ENCODE data around the gene MORN1.
A peak's percentile ranks its signal among the peaks of the same experiment; 100 is the strongest.

Gene MORN1

GRCh38 chr1:2415801-2416208 lies 24.5 kb upstream of the MORN1 start:
- no peak overlapping the region; the same call in 1 of the 2 replicates for H3K4me2 ChIP-seq (ENCODE audit: low read length)

DNA sequence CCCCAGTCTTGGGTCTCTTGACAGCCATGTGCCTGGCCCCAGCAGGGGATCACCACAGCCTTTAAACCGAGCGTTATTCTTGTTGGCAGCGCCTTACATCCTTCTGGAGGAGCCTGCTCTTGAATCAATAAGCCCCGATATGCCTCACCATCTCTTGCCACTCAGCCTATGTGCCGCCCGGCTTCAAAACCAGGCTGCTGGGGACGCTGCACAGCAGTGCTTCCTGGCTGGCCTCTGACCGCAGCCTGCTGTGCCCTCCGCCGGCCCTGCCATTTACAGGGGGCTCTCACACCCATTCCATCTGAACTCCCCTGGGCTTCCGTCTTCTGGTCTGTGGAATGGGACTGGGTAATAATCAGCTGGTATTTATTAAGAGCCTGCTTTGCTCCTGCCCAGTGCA lies 24.0 kb upstream of the MORN1 start:
- no peaks in the 10 kb centered on the region for H3K9me2 ChIP-seq (ENCODE audit: low read depth, low read length)
- no peaks in the 10 kb centered on the region for H3K9me3 ChIP-seq (ENCODE audit: low read length)
- TF ChIP-seq, protein P1, sequence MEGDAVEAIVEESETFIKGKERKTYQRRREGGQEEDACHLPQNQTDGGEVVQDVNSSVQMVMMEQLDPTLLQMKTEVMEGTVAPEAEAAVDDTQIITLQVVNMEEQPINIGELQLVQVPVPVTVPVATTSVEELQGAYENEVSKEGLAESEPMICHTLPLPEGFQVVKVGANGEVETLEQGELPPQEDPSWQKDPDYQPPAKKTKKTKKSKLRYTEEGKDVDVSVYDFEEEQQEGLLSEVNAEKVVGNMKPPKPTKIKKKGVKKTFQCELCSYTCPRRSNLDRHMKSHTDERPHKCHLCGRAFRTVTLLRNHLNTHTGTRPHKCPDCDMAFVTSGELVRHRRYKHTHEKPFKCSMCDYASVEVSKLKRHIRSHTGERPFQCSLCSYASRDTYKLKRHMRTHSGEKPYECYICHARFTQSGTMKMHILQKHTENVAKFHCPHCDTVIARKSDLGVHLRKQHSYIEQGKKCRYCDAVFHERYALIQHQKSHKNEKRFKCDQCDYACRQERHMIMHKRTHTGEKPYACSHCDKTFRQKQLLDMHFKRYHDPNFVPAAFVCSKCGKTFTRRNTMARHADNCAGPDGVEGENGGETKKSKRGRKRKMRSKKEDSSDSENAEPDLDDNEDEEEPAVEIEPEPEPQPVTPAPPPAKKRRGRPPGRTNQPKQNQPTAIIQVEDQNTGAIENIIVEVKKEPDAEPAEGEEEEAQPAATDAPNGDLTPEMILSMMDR (IDR thresholded peaks at IDR 0.05; ENCODE audit: low read length) = no peak
- no peak for TF ChIP-seq EZH2 (IDR thresholded peaks at IDR 0.05; ENCODE audit: borderline replicate concordance, low read length)
- H3K79me2 ChIP-seq (ENCODE audit: insufficient read depth, low read length) = no peaks in the 10 kb centered on the region
- no peaks in the 10 kb centered on the region for H3K36me3 ChIP-seq (ENCODE audit: insufficient read depth, low read length)
- no peak overlapping the region for H2AFZ ChIP-seq (ENCODE audit: low read length)
- H3K27me3 ChIP-seq (ENCODE audit: insufficient read depth, low read length) = no peaks in the 10 kb centered on the region; the same call in 1 of the 2 replicates
- no peak overlapping the region; the same call in 1 of the 2 replicates for H3K4me2 ChIP-seq (ENCODE audit: low read length)
- H3K4me3 ChIP-seq (ENCODE audit: low read depth, low read length, poor library complexity, severe bottlenecking) = no peak overlapping the region
- H3K9ac ChIP-seq (ENCODE audit: low read length) = no peak overlapping the region
- no peak overlapping the region for H3K27ac ChIP-seq (ENCODE audit: low read depth, low read length, poor library complexity, severe bottlenecking)
- peaks cover 37% of the 10 kb centered on the region for H3K4me1 ChIP-seq (ENCODE audit: insufficient read depth, low read length, severe bottlenecking)
- H3F3A ChIP-seq (ENCODE audit: insufficient read depth, low read length) = no peaks in the 10 kb centered on the region
- no peaks in the 10 kb centered on the region for H4K20me1 ChIP-seq (ENCODE audit: insufficient read depth, low read length)

More at GRCh38 chr1:2415801-2416208, 24.5 kb upstream of the MORN1 start:
- Histone ChIP-seq H3K27ac (ENCODE audit: low read depth, low read length, poor library complexity, severe bottlenecking) (no peak overlapping the region), H3K9ac (ENCODE audit: low read length) (no peak overlapping the region), H3K27me3 (ENCODE audit: insufficient read depth, low read length) (no peaks in the 10 kb centered on the region; the same call in 1 of the 2 replicates), H3K9me2 (ENCODE audit: low read depth, low read length) (no peaks in the 10 kb centered on the region), H4K20me1 (ENCODE audit: insufficient read depth, low read length) (no peaks in the 10 kb centered on the region), H3K9me3 (ENCODE audit: low read length) (no peaks in the 10 kb centered on the region), H3K36me3 (ENCODE audit: insufficient read depth, low read length) (no peaks in the 10 kb centered on the region), H3F3A (ENCODE audit: insufficient read depth, low read length) (no peaks in the 10 kb centered on the region), H3K4me3 (ENCODE audit: low read depth, low read length, poor library complexity, severe bottlenecking) (no peak overlapping the region), H3K4me1 (ENCODE audit: insufficient read depth, low read length, severe bottlenecking) (peaks cover 33% of the 10 kb centered on the region), H2AFZ (ENCODE audit: low read length) (no peak overlapping the region), H3K79me2 (ENCODE audit: insufficient read depth, low read length) (no peaks in the 10 kb centered on the region)
- TF ChIP-seq, protein P1 (IDR thresholded peaks at IDR 0.05; ENCODE audit: low read length) = no peak
- no peak for TF ChIP-seq EZH2 (IDR thresholded peaks at IDR 0.05; ENCODE audit: borderline replicate concordance, low read length)

DNA sequence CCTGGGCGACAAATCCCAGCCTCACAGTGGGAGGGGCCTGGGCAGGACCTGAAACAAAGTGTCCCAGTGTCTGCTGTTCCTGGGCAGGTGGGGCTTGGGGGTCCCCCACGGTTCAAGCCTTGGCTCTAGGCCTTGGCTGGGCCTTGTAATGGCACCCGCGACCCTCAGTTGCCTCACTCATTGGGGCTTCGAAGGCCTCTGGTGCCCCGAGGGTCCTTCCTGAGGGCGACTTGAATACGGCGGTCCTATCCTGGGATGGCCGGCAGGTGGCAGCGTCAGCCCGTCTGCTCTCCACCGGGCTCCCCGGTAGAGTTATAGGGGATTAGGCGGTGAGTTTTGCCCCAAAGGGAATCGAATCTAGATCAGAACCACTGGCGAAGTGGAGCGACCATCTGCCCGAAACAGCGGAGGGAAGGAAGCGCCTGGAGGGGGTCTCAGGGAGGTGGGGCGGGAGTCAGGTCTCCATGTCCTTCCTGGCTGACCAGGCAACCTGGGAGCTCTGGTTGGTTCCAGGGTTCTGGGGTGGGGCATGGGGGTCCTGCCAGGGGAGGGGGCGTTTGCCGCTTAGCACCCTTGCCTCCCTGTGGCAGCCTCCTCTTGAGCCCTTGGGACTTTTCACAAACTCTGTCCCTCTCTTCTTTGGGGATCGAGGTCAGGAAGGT lies 23.1 kb upstream of the MORN1 start:
- Histone ChIP-seq H3K4me1 (ENCODE audit: insufficient read depth, low read length, severe bottlenecking) (peaks cover 37% of the 10 kb centered on the region), H3F3A (ENCODE audit: insufficient read depth, low read length) (no peaks in the 10 kb centered on the region), H2AFZ (ENCODE audit: low read length) (no peak overlapping the region), H3K27ac (ENCODE audit: low read depth, low read length, poor library complexity, severe bottlenecking) (no peak overlapping the region), H3K9ac (ENCODE audit: low read length) (no peak overlapping the region; the same call in 1 of the 2 replicates), H3K9me3 (ENCODE audit: low read length) (no peaks in the 10 kb centered on the region), H3K9me2 (ENCODE audit: low read depth, low read length) (no peaks in the 10 kb centered on the region), H3K4me2 (ENCODE audit: low read length) (peak overlapping the region; percentile 85), H3K4me3 (ENCODE audit: low read depth, low read length, poor library complexity, severe bottlenecking) (peak overlapping the region; percentile 92), H4K20me1 (ENCODE audit: insufficient read depth, low read length) (no peaks in the 10 kb centered on the region), H3K27me3 (ENCODE audit: insufficient read depth, low read length) (no peaks in the 10 kb centered on the region; the same call in 1 of the 2 replicates), H3K79me2 (ENCODE audit: insufficient read depth, low read length) (no peaks in the 10 kb centered on the region), H3K36me3 (ENCODE audit: insufficient read depth, low read length) (no peaks in the 10 kb centered on the region)
- TF ChIP-seq EZH2 (IDR thresholded peaks at IDR 0.05; ENCODE audit: borderline replicate concordance, low read length) = no peak
- TF ChIP-seq, protein P1 (IDR thresholded peaks at IDR 0.05; ENCODE audit: low read length) = peak; percentile 91

Measured in OCI-LY1 (cell line).